Transverse colon (tissue), 4 donors: Measurements from ENCODE around the gene TSTD2.

Source experiments
- POLR2AphosphoS5 ChIP-seq, 3 donors: sonication (generic); formaldehyde crosslinking; IDR thresholded peaks; one replicate each; pipeline ENCODE4 v1.6.1; 2016; ENCODE audit warnings: antibody characterized with exemption in 3 of 3
- TF ChIP-seq, protein P1 (sequence below), 5 experiments: fragments of 200-600 bp in 3 of 5; fragments of 450-650 bp in 2 of 5; sonication (generic) in 3 of 5; IDR thresholded peaks; 1 replicate in 2 of 5; 2 replicates in 3 of 5; pipeline ENCODE4 v1.5.1; 2016 to 2017; ENCODE audit warnings: antibody characterized with exemption in 5 of 5, inconsistent platforms in 3 of 5, mild to moderate bottlenecking in 2 of 5, moderate library complexity in 1 of 5

DNA sequence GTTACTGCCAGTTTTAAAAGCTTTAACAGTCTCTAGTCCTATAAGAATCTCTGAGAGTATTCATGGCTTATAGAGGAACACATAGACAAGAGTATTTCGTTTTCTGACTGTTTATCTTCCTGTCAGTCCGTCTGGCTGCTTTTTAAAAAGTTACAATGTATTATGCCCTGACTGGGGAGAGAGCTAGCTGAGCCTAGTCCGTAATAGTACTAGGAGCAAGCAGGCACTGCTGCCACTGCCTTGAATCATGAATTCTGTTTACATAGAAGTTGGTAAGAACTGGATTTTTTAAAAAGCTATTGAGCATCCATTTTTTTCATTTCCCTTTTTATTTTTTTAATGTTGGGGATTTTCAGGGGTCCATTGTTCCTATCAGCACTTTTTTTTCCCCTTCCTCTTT, 37.4 kb upstream of the TSTD2 start:
- TF ChIP-seq, protein P1, sequence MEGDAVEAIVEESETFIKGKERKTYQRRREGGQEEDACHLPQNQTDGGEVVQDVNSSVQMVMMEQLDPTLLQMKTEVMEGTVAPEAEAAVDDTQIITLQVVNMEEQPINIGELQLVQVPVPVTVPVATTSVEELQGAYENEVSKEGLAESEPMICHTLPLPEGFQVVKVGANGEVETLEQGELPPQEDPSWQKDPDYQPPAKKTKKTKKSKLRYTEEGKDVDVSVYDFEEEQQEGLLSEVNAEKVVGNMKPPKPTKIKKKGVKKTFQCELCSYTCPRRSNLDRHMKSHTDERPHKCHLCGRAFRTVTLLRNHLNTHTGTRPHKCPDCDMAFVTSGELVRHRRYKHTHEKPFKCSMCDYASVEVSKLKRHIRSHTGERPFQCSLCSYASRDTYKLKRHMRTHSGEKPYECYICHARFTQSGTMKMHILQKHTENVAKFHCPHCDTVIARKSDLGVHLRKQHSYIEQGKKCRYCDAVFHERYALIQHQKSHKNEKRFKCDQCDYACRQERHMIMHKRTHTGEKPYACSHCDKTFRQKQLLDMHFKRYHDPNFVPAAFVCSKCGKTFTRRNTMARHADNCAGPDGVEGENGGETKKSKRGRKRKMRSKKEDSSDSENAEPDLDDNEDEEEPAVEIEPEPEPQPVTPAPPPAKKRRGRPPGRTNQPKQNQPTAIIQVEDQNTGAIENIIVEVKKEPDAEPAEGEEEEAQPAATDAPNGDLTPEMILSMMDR (IDR thresholded peaks at IDR 0.05): no peak
- TF ChIP-seq POLR2AphosphoS5 (IDR thresholded peaks at IDR 0.05): no peak
